Mesodermal cell (in vitro differentiated cells): ENCODE measurements around the gene CACNA1C.

Source experiments
- H3K27ac ChIP-seq: 2 replicates; pipeline ENCODE4 v1.7.0; 2013; ENCODE audit warnings: mild to moderate bottlenecking, low read depth, low read length, moderate library complexity; ENCODE audit not compliant: severe bottlenecking
- H3K36me3 ChIP-seq: 2 replicates; pipeline ENCODE4 v1.7.1; 2013; ENCODE audit warnings: mild to moderate bottlenecking, low read length, moderate library complexity; ENCODE audit not compliant: control insufficient read depth, insufficient read depth
- H3K4me1 ChIP-seq: one replicate; pipeline ENCODE4 v1.7.1; 2013; ENCODE audit warnings: mild to moderate bottlenecking, low read length; ENCODE audit not compliant: insufficient read depth, control insufficient read depth, poor library complexity, severe bottlenecking
- H3K4me3 ChIP-seq: 2 replicates; pipeline ENCODE4 v1.7.0; 2013; ENCODE audit warnings: low read length, control low read depth, mild to moderate bottlenecking; ENCODE audit not compliant: insufficient read depth, poor library complexity, severe bottlenecking; ENCODE audit errors: extremely low read depth
- H3K9me3 ChIP-seq: 2 replicates; pipeline ENCODE4 v1.7.1; 2013; ENCODE audit warnings: mild to moderate bottlenecking, low read length, moderate library complexity; ENCODE audit not compliant: control insufficient read depth
- WGBS, 2 experiments: methylation state at CpG; one replicate each; pipeline ENCODE4 v1.1.5; 2013; ENCODE audit warnings: missing lambda C conversion rate in 2 of 2; ENCODE audit not compliant: insufficient coverage in 2 of 2; 5-methylcytosine and 5-hydroxymethylcytosine counted together

CACNA1C gene

GRCh38 chr12:2016862-2017545 lies 35.8 kb upstream of the CACNA1C start:
- H3K27ac ChIP-seq = no peak overlapping the region
- H3K9me3 ChIP-seq = no peaks in the 10 kb centered on the region
- H3K4me1 ChIP-seq = peaks cover 14% of the 10 kb centered on the region
- 92 to 95% methylated on average over 6 to 7 of the region's 9 CpGs for WGBS, 2 experiments
- H3K4me3 ChIP-seq = no peak overlapping the region
- no peaks in the 10 kb centered on the region for H3K36me3 ChIP-seq

GRCh38 chr12:2017546-2018337 lies 35.0 kb upstream of the CACNA1C start:
- H3K27ac ChIP-seq = peak overlapping the region; percentile 47
- 57 to 73% methylated on average over 9 to 10 of the region's 12 CpGs for WGBS, 2 experiments

DNA sequence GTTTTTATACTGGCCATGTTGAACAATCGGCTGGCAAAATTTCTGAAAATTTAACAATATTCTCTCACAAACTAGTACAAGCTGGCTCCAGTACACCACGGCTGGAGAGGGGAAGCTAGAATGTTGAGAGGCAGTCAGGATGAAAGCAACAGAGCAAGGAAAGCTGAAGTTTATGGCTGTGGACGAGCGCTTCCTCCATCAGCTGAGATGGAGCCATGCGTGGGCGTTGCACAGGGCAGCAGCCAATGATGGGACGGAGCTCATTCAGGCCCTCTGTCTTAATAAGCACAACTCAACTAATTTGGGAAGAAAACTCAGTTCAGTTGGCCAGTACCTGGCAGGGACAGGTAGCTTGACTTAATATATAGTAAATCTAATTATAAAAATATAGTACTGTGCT lies 34.4 kb upstream of the CACNA1C start:
- no peaks in the 10 kb centered on the region for H3K9me3 ChIP-seq
- no peaks in the 10 kb centered on the region for H3K36me3 ChIP-seq
- H3K4me1 ChIP-seq = peaks cover 11% of the 10 kb centered on the region
- H3K4me3 ChIP-seq = no peak overlapping the region
- 95 to 96% methylated on average over 4 to 6 of the region's 7 CpGs for WGBS, 2 experiments
- peak overlapping the region; percentile 47 for H3K27ac ChIP-seq

More at GRCh38 chr12:2017546-2018337, 35.0 kb upstream of the CACNA1C start:
- H3K4me1 ChIP-seq = peaks cover 14% of the 10 kb centered on the region
- no peaks in the 10 kb centered on the region for H3K9me3 ChIP-seq
- no peaks in the 10 kb centered on the region for H3K36me3 ChIP-seq
- H3K4me3 ChIP-seq = no peak overlapping the region

DNA sequence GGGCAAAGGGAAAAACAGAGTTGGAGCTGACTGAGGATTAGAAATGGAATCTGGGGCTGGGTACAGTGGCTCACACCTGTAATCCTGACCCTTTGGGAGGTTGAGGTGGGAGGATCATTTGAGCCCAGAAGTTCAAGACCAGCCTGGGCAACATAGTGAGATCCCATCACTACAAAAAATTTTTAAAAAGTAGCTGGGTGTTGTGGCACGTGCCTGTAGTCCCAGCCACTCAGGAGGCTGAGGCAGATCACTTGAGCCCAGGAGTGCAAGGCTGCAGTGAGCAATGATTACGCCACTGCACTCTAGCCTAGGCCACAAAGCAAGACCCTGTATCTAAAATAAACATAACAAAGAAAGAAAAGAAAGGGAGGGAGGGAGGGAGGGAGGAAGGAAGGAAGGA lies 33.7 kb upstream of the CACNA1C start:
- Histone ChIP-seq H3K27ac (no peak overlapping the region), H3K9me3 (no peaks in the 10 kb centered on the region), H3K4me1 (peaks cover 4% of the 10 kb centered on the region), H3K4me3 (no peak overlapping the region), H3K36me3 (no peaks in the 10 kb centered on the region)
- WGBS, 2 experiments = 100% methylated on average over 1 of the region's 2 CpGs; no CpG with 5 or more reads in 1 of the 2 experiments

DNA sequence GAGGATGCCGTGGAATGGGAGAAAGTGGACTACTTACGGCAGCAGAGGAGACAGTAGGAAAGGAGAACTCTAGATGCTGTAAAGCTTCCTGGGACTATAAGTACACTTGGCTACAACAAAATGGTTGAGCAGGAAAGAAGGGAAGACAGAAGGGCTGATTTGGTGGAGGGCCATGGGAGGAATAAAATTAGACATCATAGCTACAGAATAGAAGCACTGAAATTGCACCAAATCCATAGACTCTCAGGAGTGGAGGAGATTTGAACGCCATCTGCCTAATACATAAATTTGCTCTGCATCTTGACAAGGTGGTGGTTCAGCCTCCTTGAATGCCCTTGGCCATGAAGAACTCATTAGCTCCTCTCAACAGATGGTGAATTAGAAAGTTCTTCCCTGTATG lies 32.3 kb upstream of the CACNA1C start:
- 100% methylated on average over 2 to 3 of the region's 3 CpGs for WGBS, 2 experiments
- no peaks in the 10 kb centered on the region for H3K9me3 ChIP-seq
- H3K4me3 ChIP-seq = no peak overlapping the region
- no peaks in the 10 kb centered on the region for H3K36me3 ChIP-seq
- no peaks in the 10 kb centered on the region for H3K4me1 ChIP-seq
- H3K27ac ChIP-seq = no peak overlapping the region

GRCh38 chr12:2023365-2023764 lies 29.4 kb upstream of the CACNA1C start:
- H3K36me3 ChIP-seq = no peaks in the 10 kb centered on the region
- H3K27ac ChIP-seq = no peak overlapping the region
- H3K4me3 ChIP-seq = no peak overlapping the region
- 60 to 64% methylated on average over 2 to 3 of the region's 3 CpGs for WGBS, 2 experiments
- no peaks in the 10 kb centered on the region for H3K9me3 ChIP-seq
- H3K4me1 ChIP-seq = no peaks in the 10 kb centered on the region

- Histone ChIP-seq H3K36me3 (no peaks in the 10 kb centered on the region), H3K9me3 (no peaks in the 10 kb centered on the region), H3K4me1 (no peaks in the 10 kb centered on the region), H3K27ac (no peak overlapping the region), H3K4me3 (no peak overlapping the region)
- 83% methylated on average over 1 of the region's 4 CpGs; no CpG with 5 or more reads in 1 of the 2 experiments for WGBS, 2 experiments
These were observed 25.4 kb upstream of the CACNA1C start for GRCh38 chr12:2027351-2027750.

DNA sequence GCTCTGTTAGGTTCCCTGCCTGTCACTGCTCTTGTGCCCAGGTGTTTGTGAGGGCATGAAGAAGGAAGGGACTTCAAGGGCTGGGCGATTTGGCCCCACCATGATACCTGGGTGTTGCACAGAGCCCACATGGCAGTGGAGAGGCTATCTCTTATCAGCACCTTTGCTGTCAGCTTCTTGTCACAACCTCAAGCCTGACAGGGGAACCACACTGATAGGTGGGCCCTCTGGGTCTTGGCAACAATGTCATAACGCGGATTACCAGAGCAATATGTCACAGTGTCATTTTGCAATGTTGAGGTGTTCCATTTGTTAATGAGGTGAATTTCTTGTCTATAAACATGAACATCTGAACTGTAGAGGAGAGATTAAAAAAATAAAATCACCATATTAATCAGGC lies 22.9 kb upstream of the CACNA1C start:
- no peaks in the 10 kb centered on the region for H3K9me3 ChIP-seq
- no peaks in the 10 kb centered on the region for H3K4me1 ChIP-seq
- no peaks in the 10 kb centered on the region for H3K36me3 ChIP-seq
- H3K27ac ChIP-seq = no peak overlapping the region
- 100% methylated on average over 2 to 3 of the region's 3 CpGs for WGBS, 2 experiments
- no peak overlapping the region for H3K4me3 ChIP-seq

DNA sequence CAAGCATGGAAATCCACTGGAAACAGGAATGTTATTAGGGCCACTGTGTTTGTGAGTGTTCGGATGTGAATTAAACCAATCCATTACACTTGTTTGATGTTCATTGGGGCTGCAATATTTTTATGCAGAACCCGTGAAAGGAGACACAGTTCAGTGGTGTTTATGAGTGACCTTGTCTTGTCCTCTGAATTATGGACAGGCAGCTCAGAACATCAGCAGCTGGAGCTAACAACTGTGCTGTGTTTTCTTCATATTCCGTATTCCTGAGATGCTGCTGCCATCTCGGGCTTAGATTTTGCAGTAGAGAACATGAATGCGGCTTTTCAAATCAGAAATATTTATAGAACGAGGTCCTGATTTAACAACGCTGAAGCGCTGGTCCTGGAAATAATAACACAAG lies 20.3 kb upstream of the CACNA1C start:
- H3K4me3 ChIP-seq = no peak overlapping the region
- WGBS, 2 experiments = 88 to 94% methylated on average over 6 to 8 of the region's 8 CpGs
- H3K9me3 ChIP-seq = no peaks in the 10 kb centered on the region
- H3K4me1 ChIP-seq = no peaks in the 10 kb centered on the region
- H3K27ac ChIP-seq = no peak overlapping the region
- H3K36me3 ChIP-seq = no peaks in the 10 kb centered on the region

DNA sequence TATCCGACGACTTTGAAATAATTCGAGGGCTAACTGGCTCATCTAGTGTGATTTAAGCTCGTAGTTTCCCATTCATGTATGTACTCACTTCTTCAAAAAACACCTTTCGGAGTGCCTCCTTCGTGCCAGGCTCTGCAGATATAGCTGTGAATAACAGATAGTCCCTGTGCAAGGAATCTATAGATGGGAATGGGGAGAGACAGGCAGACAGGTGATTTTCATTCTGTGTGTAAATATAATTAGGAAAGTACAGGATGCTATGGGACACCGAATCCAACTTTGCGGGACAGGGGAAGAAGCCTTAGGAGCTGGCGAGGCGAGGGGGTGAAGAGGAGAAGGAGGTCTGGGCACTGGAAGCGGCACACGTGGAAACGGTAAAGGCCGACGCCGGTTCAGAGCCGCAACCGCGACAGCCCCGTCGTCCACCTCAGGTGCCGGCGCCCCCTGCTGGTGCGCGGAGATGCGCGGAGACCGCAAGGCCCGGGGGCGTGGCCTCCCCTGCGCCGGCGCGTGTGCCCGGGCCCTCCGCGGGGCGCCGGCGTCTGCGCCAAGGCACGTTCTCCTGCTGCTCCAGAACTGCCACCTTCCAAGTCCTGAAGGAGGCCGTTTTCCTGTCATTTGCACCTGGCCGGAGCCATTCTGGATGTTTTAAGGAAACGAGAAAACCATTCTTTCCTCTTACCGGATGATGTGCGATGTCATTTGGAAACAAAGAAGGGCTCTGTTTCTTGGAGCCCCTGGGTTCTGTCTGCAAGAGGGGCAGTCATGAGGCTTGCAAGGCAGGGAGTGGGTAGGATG lies 18.0 kb upstream of the CACNA1C start:
- Histone ChIP-seq H3K36me3 (no peaks in the 10 kb centered on the region), H3K4me1 (no peaks in the 10 kb centered on the region), H3K27ac (no peak overlapping the region), H3K9me3 (no peaks in the 10 kb centered on the region), H3K4me3 (peak overlapping the region; percentile 21)
- 15% methylated on average over 45 to 46 of the region's 47 CpGs for WGBS, 2 experiments
